Spleen (tissue), 7 donors: ENCODE data around the gene MSGN1.

Experiments
- CTCF ChIP-seq, 11 experiments: fragments of 200-600 bp in 7 of 11; fragments of 450-650 bp in 4 of 11; sonication (generic) in 4 of 11; IDR thresholded peaks in 8 of 11; conservative IDR thresholded peaks in 3 of 11; 1 replicate in 7 of 11; 2 replicates in 4 of 11; pipeline versions ENCODE4 v1.4.0 to v1.8.0; 2016 to 2021; ENCODE audit warnings: antibody characterized with exemption in 11 of 11, inconsistent platforms in 4 of 11, mild to moderate bottlenecking in 1 of 11
- POLR2AphosphoS5 ChIP-seq, 3 donors: sonication (generic); formaldehyde crosslinking; IDR thresholded peaks; one replicate each; pipeline ENCODE4 v1.5.1; 2017; ENCODE audit warnings: antibody characterized with exemption in 3 of 3
- donor health status: DM: no; HTN: no; CAD: no; lungs with moderate emphysema.
- donor health status: DM: no; HTN: no; CAD: no.
- donor health status: DM: no; HTN: no; CAD: no.

- TF ChIP-seq CTCF (IDR thresholded peaks at IDR 0.05 in 8 of 11, conservative IDR thresholded peaks at IDR 0.05 in 3 of 11) (no peak), POLR2AphosphoS5 (IDR thresholded peaks at IDR 0.05) (no peak)
These were observed 25.0 kb upstream of the MSGN1 start for GRCh38 chr2:17791121-17791816.
